Measurements from ENCODE around the gene ANKFY1.

Gene ANKFY1

GRCh38 chr17:4215882-4216570, 47.8 kb downstream of the ANKFY1 start (continued):
- TF ChIP-seq FEZF1 (tag by site-specific recombination; IDR thresholded peaks at IDR 0.05) (0 out of 2 replicates have a peak, but pooled peaks have one; percentile 10), ZNF174 (tag by site-specific recombination; IDR thresholded peaks at IDR 0.05) (no peak), ZNF639 (tag by site-specific recombination; IDR thresholded peaks at IDR 0.05) (no peak), ZNF18 (tag by site-specific recombination; IDR thresholded peaks at IDR 0.05) (no peak), ZNF529 (tag by site-specific recombination; IDR thresholded peaks at IDR 0.05; ENCODE audit: insufficient replicate concordance) (no peak), ZNF549 (tag by site-specific recombination; IDR thresholded peaks at IDR 0.05) (no peak), ZNF776 (tag by site-specific recombination; IDR thresholded peaks at IDR 0.05; ENCODE audit: borderline replicate concordance) (no peak), ZNF692 (tag by site-specific recombination; IDR thresholded peaks at IDR 0.05) (no peak), PRDM1 (tag by site-specific recombination; IDR thresholded peaks at IDR 0.05) (no peak; the same call in 1 of the 2 replicates), ZNF624 (tag by site-specific recombination; IDR thresholded peaks at IDR 0.05) (no peak), ZNF645 (tag by site-specific recombination; IDR thresholded peaks at IDR 0.05) (no peak), ZNF626 (tag by site-specific recombination; IDR thresholded peaks at IDR 0.05) (no peak), ZFP3 (tag by site-specific recombination; IDR thresholded peaks at IDR 0.05; ENCODE audit: low read depth) (no peak), HIC1 (tag by site-specific recombination; IDR thresholded peaks at IDR 0.05) (no peak), MEIS1 (CRISPR knock-in tag; IDR thresholded peaks at IDR 0.05; ENCODE audit: borderline replicate concordance) (no peak), PRDM10 (tag by site-specific recombination; IDR thresholded peaks at IDR 0.05) (no peak), ZNF777 (tag by site-specific recombination; IDR thresholded peaks at IDR 0.05; ENCODE audit: borderline replicate concordance) (no peak), PBX3 (CRISPR knock-in tag; IDR thresholded peaks at IDR 0.05) (no peak), KLF7 (tag by site-specific recombination; IDR thresholded peaks at IDR 0.05; ENCODE audit: borderline replicate concordance) (no peak), ZNF670 (tag by site-specific recombination; IDR thresholded peaks at IDR 0.05; ENCODE audit: low read depth) (no peak), ZNF132 (tag by site-specific recombination; IDR thresholded peaks at IDR 0.05; ENCODE audit: borderline replicate concordance) (no peak), IKZF3 (tag by site-specific recombination; IDR thresholded peaks at IDR 0.05) (peak; percentile 76)

Data from HEK293 (cell line).